Stimulated activated effector memory CD8-positive, alpha-beta T cell treated with anti-CD3 and anti-CD28 coated beads, Interleukin-12 subunit alpha, Interleukin-12 subunit beta, amount 100 ng/mL, for 72 hours (primary cell): ENCODE results near the gene CHD2.
A peak's percentile ranks its signal among the peaks of the same experiment; 100 is the strongest.
"Not testable (repeated sequence)": the region's sequence is repeated elsewhere in the genome, so short reads cannot be mapped to it uniquely, and the experiment has no call there.

ENCODE experiments used
- ATAC-seq: fragments of 150-1000 bp; cut with Tn5 transposase; 2 replicates; pipeline ENCODE4 v1.10.0; 2021
- DNase-seq, 2 donors: peaks; one replicate each; pipeline ENCODE4 v3.0.0; 2021 to 2022; ENCODE audit warnings: low spot score in 2 of 2
- H3K27ac Mint-ChIP-seq: one replicate; pipeline ENCODE4 v1.8.0; 2022; ENCODE audit warnings: mild to moderate bottlenecking, mixed read lengths
- H3K36me3 Mint-ChIP-seq: one replicate; pipeline ENCODE4 v1.8.0; 2022; ENCODE audit warnings: mild to moderate bottlenecking, mixed read lengths
- H3K4me1 Mint-ChIP-seq: one replicate; pipeline ENCODE4 v1.8.0; 2022; ENCODE audit warnings: mixed read lengths
- H3K4me3 Mint-ChIP-seq: one replicate; pipeline ENCODE4 v1.8.0; 2022; ENCODE audit warnings: mild to moderate bottlenecking, mixed read lengths
- H3K9me3 Mint-ChIP-seq: one replicate; pipeline ENCODE4 v1.8.0; 2022; ENCODE audit warnings: mixed read lengths

The CHD2 gene

GRCh38 chr15:93051236-93052089 lies 151.3 kb downstream of the CHD2 start:
- DNase-seq (no peak), ATAC-seq (no peak)
- no peak overlapping the region for H3K4me3 Mint-ChIP-seq
- H3K27ac Mint-ChIP-seq, result no peak overlapping the region
- no peaks in the 10 kb centered on the region for H3K36me3 Mint-ChIP-seq
- H3K4me1 Mint-ChIP-seq, result peaks cover 39% of the 10 kb centered on the region
- H3K9me3 Mint-ChIP-seq, result no peaks in the 10 kb centered on the region

GRCh38 chr15:93052090-93052879 lies 152.2 kb downstream of the CHD2 start:
- Mint-ChIP-seq H3K36me3 (no peaks in the 10 kb centered on the region), H3K4me3 (no peak overlapping the region), H3K9me3 (no peaks in the 10 kb centered on the region), H3K4me1 (peaks cover 34% of the 10 kb centered on the region), H3K27ac (no peak overlapping the region)
- ATAC-seq (peak; percentile 9), DNase-seq (no peak)

- H3K4me3 Mint-ChIP-seq, result no peak overlapping the region
- no peaks in the 10 kb centered on the region for H3K9me3 Mint-ChIP-seq
- no peak overlapping the region for H3K27ac Mint-ChIP-seq
- H3K4me1 Mint-ChIP-seq, result peaks cover 6% of the 10 kb centered on the region
- ATAC-seq, result no peak
- DNase-seq, result no peak
- no peaks in the 10 kb centered on the region for H3K36me3 Mint-ChIP-seq
Observed at GRCh38 chr15:93055211-93055610, 155.1 kb downstream of the CHD2 start.

DNA sequence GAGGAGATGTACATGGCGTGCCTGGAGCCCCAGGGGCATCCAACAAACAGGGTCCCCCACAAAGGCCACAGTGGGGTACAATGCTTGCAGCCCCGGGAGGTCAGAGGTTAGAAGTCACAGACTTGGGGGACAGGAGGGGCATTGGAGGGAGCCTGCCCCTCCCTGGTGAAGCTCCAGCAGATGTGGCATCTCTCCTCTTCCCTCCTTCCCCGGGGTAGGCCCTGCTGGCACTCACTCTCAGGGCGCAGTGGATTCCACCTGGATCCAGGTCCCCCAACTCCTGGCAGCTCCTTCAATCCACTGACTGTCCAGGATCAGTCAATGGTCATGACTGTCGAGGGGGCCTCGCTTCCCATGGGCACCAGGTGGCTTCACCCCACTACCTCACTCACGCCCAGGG lies 156.7 kb downstream of the CHD2 start:
- Mint-ChIP-seq H3K36me3 (no peaks in the 10 kb centered on the region), H3K4me3 (no peak overlapping the region), H3K27ac (no peak overlapping the region), H3K9me3 (no peaks in the 10 kb centered on the region), H3K4me1 (no peaks in the 10 kb centered on the region)
- DNase-seq, result no peak
- no peak for ATAC-seq

GRCh38 chr15:93057618-93058017 lies 157.5 kb downstream of the CHD2 start:
- H3K36me3 Mint-ChIP-seq, result no peaks in the 10 kb centered on the region
- ATAC-seq (no peak), DNase-seq (no peak)
- H3K4me3 Mint-ChIP-seq, result no peak overlapping the region
- H3K9me3 Mint-ChIP-seq, result no peaks in the 10 kb centered on the region
- H3K4me1 Mint-ChIP-seq, result no peaks in the 10 kb centered on the region
- H3K27ac Mint-ChIP-seq, result no peak overlapping the region

- no peak overlapping the region for H3K4me3 Mint-ChIP-seq
- ATAC-seq (no peak), DNase-seq (no peak)
- no peaks in the 10 kb centered on the region for H3K36me3 Mint-ChIP-seq
- no peaks in the 10 kb centered on the region for H3K4me1 Mint-ChIP-seq
- H3K9me3 Mint-ChIP-seq, result no peaks in the 10 kb centered on the region
- no peak overlapping the region for H3K27ac Mint-ChIP-seq
Observed at GRCh38 chr15:93058128-93058527, 158.0 kb downstream of the CHD2 start.

DNA sequence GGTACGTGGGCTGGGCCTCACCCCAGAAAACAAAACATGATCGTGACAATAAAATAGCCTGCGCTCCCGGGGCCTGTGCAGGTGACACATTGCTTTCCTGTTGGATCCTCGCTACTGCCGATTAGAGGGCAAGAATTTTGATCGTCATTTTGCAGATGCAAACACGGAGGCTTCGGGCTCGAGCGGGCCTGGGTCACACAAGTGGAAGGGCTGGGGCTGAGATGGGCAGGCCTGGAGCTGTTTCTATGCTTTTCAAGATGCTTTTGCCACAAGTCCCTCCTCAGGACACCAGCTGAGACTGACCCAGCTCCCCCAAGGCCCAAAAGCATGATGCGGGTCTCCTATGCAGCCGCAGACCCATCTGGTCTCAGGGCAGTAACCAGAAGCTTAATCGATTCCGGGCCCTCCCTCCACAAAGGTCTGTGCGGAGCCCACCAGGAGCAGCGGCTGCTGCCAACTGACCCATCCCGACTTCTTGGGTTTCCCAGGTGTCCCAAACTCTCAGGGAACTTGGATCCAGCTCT lies 158.8 kb downstream of the CHD2 start:
- no peak overlapping the region for H3K4me3 Mint-ChIP-seq
- H3K27ac Mint-ChIP-seq, result no peak overlapping the region
- DNase-seq (no peak), ATAC-seq (no peak)
- no peaks in the 10 kb centered on the region for H3K9me3 Mint-ChIP-seq
- H3K4me1 Mint-ChIP-seq, result no peaks in the 10 kb centered on the region
- H3K36me3 Mint-ChIP-seq, result no peaks in the 10 kb centered on the region

- DNase-seq (no peak), ATAC-seq (no peak)
- no peak overlapping the region for H3K27ac Mint-ChIP-seq
- no peak overlapping the region for H3K4me3 Mint-ChIP-seq
- H3K36me3 Mint-ChIP-seq, result no peaks in the 10 kb centered on the region
- H3K9me3 Mint-ChIP-seq, result no peaks in the 10 kb centered on the region
- H3K4me1 Mint-ChIP-seq, result no peaks in the 10 kb centered on the region
Observed at GRCh38 chr15:93059442-93059841, 159.3 kb downstream of the CHD2 start.

DNA sequence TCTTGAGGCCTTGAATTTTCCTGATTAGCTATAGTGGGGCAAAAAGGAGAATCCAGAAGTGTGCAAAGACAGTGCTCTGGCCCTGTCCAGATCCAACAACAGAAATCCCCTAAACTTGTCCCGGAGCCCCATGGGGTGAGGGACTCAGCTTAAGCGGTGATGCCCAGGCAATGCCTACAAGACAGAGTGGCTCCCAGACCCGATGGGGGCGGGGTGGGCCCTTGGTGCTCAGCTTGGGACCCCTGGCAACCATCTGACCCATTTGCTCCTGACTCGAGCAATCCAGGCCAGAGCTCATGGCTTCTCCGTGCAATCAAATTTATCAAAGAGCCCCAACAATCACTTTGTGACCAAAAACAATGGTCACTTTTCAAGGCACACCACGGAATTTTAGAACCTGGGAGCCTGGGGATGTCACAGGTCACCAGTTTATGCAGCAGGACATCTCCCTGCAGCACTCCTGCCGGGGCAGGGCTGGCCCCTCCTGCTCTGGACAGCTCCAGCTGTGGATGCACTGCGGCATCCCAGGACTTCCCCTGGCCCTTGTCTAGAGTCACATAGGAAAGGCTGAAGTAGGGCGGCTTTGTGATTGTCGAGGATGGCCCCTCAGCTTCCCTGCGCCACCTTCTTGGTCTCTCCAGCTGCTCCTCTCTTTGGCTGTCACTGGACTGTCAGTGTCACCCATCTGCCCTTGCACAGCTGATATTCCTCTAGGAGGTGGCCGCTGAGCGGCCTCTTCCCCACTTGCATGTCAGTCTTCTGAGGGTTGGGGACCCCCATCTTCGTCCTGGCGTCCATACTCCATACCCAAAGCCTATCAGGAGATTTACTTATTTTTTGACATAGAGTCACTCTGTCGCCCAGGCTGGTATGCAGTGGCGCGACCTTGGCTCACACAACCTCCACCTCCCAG lies 160.5 kb downstream of the CHD2 start:
- Mint-ChIP-seq H3K27ac (no peak overlapping the region), H3K9me3 (no peaks in the 10 kb centered on the region), H3K4me3 (no peak overlapping the region)

DNA sequence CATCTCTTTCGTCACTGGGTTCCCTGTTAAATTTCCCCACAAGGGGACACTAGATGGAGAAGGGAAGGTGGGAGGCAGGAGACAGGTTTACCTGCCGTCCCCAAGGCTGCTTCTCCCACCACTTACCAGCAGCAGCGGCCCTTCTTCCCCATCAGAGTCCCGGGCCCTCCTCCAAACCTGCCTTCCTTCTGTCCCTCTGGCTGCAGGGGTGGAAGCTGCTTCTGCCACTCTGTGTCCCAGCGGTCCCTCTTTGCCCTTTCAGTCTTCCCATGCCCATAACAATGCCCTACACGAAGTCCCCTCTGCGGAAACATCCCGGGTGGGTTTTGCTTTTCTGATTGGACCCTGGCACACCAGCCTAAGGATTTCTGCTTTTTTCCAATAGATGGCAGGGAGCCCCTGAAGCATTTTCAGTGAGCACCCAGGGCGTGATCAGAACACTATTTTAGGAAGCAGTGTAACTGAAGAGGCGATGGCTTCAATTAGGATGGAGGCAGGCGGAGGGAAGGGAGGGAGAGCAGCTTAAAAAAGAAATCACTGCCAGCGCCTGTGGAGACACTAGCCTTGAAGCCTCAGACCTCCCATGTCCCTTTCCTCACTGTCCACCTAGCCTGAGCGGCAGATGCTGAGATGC lies 162.6 kb downstream of the CHD2 start:
- DNase-seq, H3K27ac Mint-ChIP-seq, H3K9me3 Mint-ChIP-seq, H3K4me3 Mint-ChIP-seq, ATAC-seq, H3K4me1 Mint-ChIP-seq, H3K36me3 Mint-ChIP-seq: not testable (repeated sequence)

More for the DNA sequence above, 160.5 kb downstream of the CHD2 start:
- ATAC-seq (no peak), DNase-seq (no peak)
- Mint-ChIP-seq H3K4me1 (no peaks in the 10 kb centered on the region), H3K36me3 (no peaks in the 10 kb centered on the region)

- no peak overlapping the region for H3K4me3 Mint-ChIP-seq
- H3K27ac Mint-ChIP-seq, result no peak overlapping the region
- no peaks in the 10 kb centered on the region for H3K9me3 Mint-ChIP-seq
Observed at GRCh38 chr15:93063262-93063671, 163.1 kb downstream of the CHD2 start.

DNA sequence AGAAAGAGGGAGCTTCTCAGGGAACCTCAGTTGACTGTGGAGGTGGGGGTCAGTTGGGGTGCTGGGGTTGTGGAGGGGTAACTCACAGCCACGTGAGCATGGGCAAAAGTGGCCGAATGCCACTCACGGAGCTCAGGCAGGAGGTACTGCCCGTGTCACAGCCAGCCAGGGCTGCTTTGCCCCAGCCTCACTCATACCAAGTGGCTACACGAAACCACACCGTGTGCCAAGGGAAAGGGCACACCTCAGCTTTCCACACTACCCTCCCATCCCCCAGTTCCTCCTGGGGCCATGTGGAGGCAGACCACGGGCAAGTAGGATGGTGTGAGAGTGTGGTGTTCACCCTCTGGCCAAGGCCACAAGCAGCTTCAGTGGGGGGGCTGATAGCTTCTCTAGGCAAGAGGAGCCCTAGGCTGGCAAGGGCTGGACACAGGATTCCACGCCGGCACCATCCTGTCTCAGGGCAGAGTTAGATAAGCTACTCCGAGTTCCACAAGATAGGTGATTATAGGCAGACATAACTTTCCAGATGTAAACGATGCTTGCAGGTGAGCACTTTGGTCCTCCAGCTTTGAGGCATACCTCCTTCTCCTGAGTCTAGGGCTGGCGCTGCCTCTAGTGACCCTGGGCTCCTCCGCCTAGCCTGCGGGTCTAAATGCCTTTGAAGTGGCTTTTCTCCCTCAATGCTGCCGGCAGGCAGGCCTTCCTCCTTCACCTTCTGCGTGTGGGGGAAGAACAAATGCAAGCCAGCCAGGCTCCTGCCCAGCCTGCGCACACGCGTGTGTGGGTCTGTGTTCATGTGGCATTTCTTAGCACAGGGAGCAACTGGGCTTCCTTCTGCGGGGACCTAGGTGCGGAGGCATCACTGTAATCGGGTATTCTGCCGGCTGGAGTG lies 163.9 kb downstream of the CHD2 start:
- no peak for ATAC-seq
- Mint-ChIP-seq H3K36me3 (no peaks in the 10 kb centered on the region), H3K4me3 (no peak overlapping the region), H3K4me1 (no peaks in the 10 kb centered on the region), H3K27ac (no peak overlapping the region), H3K9me3 (no peaks in the 10 kb centered on the region)
- DNase-seq, result no peak

More at GRCh38 chr15:93063262-93063671, 163.1 kb downstream of the CHD2 start:
- Mint-ChIP-seq H3K36me3 (no peaks in the 10 kb centered on the region), H3K4me1 (no peaks in the 10 kb centered on the region)
- ATAC-seq, result no peak
- DNase-seq, result no peak

DNA sequence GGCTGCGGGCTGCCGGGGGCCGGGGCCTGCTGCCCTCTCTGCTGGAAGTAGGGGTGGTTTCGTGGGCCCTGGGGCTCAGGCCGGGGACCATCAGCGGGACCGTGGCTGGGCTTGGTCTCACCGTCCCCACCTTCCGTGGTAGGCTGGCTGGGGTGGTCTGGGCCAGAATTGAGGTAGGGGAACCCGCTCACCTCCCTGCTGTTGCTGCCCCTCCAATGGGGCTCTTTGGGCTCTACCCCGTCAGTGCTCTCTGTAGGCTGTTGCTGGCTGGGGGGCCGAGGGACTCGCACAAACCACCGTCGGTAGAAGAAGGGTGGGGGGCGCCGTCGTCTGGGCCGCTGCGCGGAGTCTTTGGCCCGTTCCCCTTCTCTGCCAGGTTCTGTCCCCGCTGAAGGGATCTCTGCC lies 165.5 kb downstream of the CHD2 start:
- no peaks in the 10 kb centered on the region for H3K9me3 Mint-ChIP-seq

GRCh38 chr15:93066224-93066681 lies 166.1 kb downstream of the CHD2 start:
- ATAC-seq (no peak), DNase-seq (no peak)
- no peaks in the 10 kb centered on the region for H3K9me3 Mint-ChIP-seq
- peaks cover under 1% of the 10 kb centered on the region for H3K36me3 Mint-ChIP-seq
- H3K27ac Mint-ChIP-seq, result no peak overlapping the region
- no peaks in the 10 kb centered on the region for H3K4me1 Mint-ChIP-seq
- no peak overlapping the region for H3K4me3 Mint-ChIP-seq

More for the DNA sequence above, 165.5 kb downstream of the CHD2 start:
- no peaks in the 10 kb centered on the region for H3K4me1 Mint-ChIP-seq
- no peak overlapping the region for H3K27ac Mint-ChIP-seq
- no peaks in the 10 kb centered on the region for H3K36me3 Mint-ChIP-seq
- no peak overlapping the region for H3K4me3 Mint-ChIP-seq
- ATAC-seq (no peak), DNase-seq (no peak)
